DMS53 treated with DMSO at 0.1 percent for 48 hours (cell line): ENCODE data around the gene EIPR1.

Experiments
- DNase-seq: peaks from one replicate; lab custom pipeline; 2025; ENCODE audit not compliant: unreplicated experiment; lab: John Stamatoyannopoulos, UW

Gene EIPR1

DNA sequence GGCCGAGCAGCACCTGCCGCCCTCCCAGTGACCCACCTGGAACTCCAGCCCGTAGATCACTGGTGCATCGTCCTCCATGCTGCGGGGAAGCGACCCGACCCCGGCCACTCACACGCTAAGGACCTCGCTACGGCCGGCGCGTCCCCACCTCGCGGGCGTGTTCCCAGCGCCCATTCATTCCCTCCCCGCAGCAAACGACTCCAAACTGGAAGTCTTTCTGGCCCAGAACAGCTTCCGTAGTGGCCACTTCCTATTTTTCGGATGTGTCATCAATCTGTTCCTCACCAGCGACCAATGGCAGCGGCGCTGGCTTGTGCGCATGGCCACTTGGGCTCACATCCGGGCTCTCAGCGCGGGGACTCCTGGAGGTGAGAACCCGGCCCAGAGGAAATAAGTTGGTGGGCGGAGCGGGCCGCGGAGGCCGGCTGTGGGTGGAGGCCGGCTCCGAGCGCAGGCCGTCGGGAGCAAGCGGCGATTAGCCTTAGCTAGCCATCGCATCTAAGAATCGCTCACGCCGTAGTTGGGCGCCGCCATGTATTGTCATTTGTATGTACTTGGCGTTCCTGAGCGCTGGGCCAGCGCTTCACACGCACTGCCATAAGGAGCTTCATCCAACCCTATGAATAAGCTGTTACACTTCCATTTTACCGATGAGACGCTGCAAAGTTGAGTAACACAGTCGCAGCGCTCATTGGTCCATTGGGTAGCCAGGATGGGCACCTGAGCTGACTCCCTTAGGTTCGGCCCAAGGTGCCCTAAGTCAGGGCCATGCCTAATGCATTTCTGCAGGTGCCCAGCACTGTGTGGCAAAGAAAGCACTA, at the start of gene EIPR1:
Gene EIPR1, minus strand, starts transcription at position 207 of the 821 bp plus-strand sequence. Its CDS starts 129 bp downstream, at position 78.
- DNase-seq: peak; percentile 82

DNA sequence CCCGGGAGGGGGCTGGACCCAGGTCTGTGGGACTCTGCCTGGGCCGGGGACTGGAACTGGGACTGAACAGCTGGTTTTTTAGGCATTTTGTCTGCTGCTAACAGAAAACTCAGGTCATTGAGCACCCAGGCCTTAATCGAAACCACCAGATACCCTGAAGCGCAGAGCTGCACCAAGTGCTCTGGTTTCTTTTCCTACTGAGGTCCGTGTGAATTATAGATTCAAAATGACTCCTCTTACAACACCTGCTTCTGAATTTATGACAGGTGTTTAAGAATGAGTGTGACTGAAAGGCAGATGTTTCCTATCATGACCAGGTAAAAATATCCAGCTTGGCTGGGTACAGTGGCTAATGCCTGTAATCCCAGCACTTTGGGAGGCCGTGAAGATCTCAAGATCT, 49.7 kb upstream of the EIPR1 start:
- DNase-seq: no peak

DNA sequence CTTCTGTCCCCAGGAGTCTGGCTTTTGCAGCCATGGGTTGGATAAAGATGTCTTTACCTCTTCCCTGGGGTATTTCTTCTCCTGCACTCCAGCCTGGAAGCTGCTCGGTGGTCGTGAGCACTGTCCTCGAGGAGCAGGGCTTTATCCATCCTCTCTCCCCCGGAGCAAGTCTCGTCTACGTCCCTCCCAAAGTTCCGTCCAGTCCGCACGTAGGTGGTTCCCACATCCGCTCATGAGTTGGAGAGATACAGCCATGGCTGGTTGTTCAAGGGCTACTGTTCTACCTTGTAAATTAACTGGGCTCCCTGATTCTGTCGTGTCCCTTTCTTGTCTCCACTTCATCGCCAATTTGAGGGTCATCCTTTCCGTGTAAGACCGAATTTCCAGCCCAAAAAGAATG, 49.0 kb upstream of the EIPR1 start:
- no peak for DNase-seq

DNA sequence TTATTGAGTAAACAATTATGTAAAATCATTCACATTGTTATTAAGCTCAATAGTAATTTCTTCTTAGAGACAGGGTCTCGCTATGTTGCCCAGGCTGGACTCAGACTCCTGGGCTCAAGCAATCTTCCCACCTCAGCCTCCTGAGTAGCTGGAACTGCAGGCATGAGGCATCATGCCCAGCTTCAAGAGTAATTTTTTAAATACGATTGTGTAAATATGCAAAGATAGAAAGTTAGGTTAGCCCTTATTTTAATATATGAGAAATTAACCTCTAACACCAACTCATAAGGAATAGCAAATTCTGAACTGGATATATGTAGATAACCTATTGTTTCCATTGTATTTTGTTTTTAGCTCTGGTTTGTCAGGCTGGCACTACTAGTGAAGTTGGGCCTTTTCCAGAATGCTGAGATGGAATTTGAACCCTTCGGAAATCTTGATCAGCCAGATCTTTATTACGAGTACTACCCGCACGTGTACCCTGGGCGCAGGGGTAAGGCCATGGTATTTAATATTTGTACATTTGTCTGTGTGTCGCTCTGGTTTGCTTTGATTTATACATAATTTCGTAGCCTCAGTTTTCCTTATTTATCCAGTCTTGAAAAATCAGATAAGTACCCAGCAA, 46.7 kb upstream of the EIPR1 start:
- no peak for DNase-seq

DNA sequence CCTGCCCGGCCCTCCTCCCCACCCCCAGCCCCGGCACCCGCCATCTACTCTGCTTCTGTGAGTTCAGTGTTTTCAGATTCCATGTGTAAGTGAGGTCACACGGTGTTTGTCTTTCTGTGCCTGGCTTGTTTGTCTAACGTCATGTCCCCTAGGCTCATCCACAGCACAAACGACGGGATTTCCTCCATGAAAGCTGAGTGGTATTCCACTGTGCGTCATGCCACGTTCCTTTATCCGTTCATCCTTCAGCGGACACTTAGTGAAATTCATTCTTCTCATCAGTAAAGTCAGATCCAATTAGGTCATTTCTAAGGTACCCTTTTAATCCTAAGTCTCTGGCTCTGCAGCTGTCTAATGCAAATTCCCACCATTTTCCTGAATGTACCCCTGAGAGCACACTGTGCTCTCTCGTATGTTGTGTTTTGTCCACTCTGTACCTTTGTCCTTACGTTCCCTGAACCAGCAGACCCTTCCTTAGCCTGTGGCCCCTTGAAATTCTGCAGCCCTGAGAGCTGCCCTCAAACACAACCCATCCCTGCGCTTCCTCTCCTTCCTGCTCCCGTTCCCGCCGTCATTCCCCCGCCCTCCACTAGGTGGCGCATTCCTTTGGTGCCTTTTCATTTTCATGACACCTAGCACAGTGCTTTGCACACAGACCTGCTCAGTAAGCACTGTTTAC, 46.0 kb upstream of the EIPR1 start:
- peak; percentile 30 for DNase-seq

DNA sequence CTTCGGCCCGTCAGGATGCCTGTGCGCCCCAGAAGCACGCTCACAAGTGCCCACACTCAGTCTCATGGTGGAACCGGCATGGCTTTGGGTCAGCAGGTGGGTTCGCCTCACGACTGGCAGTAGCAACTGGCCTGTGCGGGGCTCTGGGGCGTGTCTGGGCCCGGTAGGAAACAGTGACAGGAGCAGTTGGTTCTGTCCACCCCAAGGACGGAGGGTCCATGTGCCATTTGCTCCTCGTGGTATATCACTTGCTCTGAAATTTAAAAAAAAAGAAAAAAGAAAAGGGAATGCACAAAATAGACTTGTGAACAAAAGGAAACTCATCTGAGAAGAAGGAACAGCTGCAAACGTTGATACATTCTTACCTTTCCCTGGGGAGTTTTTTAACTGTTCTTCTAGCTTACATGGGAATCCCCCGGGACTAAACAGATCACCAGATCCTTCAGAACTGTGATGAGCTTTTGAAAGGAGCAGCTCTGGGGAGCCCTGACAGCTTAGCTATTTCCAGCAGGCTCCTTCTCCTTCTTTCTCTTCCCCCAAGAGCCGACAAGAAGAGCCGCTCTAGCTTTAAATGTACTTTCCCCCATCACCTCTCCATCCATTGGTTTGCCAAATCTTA, 44.7 kb upstream of the EIPR1 start:
- DNase-seq: no peak

DNA sequence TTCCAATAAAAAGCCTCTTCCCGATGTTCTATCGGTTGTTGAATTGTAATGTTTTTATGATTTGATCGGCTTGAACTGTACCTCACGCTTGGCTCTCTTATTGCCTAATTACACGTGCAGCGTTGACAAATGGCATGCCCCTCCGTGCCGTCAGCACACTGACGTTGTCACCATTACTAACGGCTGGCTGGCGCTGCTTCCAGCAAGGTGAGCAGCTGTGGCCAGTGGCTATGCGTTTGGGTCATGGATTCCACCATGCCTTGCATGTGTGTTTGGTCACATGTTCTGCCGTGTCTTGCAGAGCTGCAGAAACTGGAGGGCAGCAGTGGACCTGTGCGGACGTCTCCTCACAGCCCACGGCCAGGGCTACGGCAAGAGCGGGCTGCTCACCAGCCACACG, 44.0 kb upstream of the EIPR1 start:
- no peak for DNase-seq

DNA sequence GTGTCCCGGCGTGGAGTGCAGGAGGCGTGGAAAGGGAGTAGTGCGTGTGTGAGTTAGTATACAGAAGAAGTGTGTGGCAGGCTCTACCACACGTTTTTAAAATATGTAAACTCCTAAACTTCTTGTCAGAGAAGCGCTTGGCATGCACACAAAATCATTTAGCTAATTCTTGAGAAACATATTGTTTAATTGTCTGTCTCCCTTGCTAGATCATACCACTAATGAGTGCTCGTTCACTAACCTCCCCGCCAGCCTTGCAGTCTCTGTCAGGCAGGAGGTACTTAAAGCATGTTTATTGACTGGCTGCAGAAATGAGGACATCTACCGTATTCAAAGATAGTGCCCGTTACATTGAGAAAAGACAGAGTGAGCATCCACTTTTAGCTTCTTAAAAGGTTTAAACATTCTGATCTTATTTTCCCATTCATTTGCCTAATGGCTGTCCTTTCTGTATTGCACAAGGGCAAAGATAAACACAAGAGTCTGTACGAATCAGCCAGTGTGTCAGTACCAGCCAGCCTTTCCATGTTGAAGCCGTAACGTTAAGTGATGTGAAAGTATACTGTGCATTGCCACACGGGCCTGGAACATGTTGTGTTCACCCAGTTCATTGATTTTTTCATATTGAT, 43.3 kb upstream of the EIPR1 start:
- DNase-seq: no peak

DNA sequence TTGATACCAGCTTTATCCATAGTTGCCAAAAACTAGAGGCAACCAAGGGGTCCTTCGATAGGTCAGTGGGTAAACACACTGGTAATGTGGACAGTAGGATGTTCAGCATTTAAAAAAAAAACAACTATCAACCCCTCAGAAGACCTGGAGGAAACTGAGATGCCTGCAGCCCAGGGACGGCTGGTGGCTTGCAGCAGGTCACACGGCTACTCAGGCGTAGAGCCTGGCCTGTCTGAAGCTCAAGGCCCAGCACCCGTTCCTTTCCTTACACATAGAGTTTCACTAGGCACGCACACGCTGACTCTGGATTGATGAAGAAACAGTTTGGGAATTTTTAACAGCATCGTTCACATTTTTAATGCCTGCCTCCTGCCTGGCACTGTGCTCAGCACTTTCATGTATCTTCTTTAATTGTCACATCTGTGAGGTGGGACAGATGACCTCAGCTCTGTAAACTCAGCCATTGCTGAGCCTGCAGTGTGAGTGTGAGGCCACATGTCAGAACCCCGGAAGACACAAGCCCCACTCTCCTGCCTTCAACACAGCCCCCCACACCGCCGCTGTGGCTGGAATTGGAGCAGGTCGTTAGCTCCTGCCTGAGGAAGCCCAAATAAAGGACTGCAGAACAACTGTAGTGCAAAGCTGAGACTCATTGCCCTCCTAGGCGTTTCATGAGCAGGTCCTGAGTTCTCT, 42.6 kb upstream of the EIPR1 start:
- DNase-seq: no peak

DNA sequence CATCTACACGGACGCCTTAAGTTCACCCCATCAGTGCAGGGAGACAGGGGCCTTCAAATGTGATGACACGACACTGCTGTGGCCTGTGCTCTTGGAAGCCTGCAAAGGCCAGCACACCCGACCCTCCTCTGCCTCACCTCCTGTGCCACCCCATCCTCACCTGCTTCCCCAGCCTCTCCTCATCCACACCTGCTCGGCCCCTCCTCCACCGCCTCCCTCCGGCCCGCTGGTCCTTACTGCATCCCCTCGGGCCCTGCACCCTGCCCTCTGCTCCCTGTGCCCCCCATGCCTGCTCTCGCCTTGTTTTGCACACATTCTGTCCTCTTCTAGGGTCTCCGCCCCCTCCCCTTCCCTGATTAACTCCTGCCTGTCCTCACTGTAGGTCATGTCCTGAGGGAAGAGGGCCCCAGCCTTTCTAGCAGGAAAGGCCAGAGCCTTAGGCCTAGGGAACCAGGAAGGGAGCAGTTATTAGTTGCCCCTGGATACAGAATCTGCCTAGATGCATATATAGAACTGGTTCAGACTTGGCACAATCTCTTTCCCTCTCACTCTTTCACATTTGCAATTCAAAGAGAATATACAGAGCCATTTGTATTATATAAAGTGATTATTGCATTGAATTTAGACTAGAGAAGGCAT, 41.3 kb upstream of the EIPR1 start:
- DNase-seq: no peak

DNA sequence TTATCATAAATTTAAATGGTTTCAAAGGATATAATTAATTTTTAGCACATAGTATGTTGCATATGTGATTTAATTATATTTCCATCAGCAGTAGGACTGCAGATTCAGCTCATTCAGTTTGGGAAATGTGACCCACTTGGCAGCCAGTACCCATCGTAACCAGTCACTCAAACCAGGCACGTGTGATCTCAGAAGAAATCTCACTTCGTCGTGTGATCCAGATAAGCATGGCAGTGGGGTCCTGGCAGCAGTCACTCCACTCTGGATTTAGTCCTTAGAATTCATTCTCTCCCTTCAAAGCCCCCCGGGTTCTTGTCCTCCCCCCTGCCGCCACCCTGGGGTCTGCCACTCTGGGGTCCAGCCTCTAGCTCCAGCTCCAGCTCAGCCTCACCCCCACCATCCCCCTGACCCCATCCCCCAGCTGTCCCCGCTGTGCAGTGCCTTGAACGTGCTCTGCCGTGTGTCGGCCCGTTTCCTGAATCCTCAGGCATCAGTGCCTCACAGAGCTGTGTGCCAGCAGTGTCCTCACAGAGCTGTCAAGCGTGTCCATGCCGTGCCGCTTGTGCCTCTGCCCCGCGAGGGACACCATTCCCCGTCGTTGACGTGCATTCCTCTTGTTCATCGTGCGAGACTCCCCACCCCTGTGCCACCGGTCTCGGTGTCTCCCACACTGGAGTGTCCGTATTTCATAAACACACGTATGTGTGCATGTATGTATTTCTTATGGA, 36.7 kb upstream of the EIPR1 start:
- no peak for DNase-seq

DNA sequence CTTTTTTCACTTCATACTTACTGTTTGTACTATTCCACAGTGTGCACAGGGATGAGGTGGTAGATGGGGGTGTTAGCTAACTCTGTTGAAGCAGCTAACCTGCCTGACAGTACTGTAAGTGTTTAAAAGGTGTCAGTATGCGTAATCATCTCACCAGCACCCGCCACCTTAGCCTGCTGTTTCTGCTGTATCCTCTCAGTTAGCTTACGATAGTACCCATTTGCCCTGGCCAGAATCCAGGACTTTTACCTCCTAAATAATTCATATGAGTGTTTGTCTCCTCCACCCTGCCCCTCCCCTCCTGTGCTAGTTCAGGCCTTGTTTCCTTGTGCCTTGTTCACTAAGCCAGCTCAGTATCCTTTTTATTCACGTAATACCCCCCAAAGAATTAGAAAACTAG, 36.1 kb upstream of the EIPR1 start:
- DNase-seq: no peak

DNA sequence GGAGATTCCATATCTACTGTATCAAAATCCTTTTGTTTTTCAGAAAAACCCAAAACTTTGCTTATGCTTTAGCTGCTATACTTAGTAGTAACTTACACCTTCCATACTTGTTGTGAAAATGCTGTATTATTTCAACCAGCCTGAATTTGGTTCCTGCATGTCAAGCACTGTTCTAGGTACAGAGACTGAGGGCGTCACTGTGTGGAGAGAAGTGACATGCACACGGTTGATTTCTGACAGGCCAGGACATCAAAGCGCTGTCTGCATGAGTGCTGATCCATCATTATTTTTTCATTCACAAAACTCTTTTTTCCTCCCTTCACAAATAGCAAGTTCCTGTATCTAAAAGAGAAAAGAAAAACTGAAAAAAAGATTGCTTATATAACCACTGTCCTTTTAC, 33.5 kb upstream of the EIPR1 start:
- no peak for DNase-seq

DNA sequence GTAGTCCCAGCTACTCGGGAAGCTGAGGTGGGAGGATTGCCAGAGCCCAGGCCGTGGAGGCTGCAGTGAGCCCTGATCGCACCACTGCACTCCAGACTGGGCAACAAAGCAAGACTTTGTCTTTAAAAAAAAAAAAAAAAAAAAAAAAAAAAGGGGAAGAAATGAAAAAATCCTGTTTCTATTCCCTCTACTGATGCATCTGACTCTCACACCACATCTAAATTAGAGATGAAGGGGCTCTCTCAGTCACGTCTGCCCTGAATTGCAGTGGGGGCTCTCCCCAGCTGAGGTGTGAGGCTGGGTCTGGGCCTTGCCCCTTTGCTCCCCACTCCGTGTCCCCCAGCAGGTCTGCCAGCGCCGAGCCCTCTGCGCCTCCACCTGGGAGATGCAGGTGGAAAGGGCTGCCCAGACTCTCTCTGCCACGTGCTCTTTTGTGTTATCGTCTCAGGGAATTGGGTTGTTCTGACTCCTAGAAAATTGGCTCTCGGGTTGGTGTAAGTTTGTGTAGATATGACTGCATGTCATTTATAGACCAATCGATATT, 32.1 kb upstream of the EIPR1 start:
- DNase-seq: no peak

DNA sequence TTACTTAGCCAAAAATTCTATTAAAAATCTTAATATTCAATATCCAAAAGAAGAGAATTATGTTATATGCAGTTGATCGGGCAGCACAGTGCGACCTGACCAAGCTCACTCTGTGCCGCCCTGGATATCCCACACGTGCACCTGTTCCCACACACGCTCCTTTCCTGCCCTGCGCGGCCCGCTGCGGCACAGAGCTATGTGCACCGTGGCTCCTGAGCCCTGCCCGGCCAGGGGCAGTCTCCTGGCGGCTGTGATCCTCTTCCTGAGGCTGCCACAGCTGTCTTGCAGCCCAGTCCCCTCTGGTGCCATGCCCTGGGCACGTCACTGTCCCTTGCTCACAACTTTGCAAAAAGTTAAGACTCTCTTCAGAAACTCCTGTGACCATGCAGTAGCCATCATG, 31.2 kb upstream of the EIPR1 start:
- no peak for DNase-seq

DNA sequence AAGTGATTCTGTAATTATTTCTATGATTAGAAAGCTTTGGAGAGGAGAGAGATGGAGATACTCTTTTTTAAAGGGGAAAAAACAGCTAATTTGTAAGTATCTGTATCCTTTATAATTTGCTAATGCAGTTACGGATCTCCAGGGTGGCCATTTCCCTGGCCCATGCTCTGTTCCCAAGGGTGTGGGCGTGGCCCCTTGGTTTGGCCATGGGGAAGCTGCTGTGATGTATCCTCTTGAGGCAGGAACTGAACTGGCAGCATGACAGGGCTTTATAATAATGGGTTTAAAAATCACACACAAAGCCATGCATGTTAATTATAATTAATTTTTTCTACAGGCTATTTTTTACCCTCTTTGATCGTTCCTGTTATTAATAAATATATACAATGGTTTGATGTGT, 28.9 kb upstream of the EIPR1 start:
- DNase-seq: no peak

DNA sequence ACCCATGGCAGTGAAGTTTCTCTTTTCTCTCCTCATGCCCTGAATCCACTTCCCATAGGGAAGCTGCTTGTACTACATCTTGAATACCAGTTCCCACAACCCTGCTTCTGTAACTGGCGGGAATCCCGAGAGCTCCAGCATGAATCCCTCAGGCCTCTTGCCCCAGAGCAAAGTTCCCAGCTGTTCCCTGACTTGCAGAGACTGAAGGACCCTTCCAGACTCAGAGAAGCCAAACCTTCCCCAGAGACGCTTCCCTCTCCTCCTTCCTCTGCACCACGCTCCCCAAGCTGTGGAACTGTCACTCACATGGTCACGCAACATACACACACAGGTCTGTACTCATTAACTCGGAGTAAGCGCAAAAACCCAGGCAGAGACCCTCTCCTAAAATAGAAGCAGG, 28.3 kb upstream of the EIPR1 start:
- no peak for DNase-seq

DNA sequence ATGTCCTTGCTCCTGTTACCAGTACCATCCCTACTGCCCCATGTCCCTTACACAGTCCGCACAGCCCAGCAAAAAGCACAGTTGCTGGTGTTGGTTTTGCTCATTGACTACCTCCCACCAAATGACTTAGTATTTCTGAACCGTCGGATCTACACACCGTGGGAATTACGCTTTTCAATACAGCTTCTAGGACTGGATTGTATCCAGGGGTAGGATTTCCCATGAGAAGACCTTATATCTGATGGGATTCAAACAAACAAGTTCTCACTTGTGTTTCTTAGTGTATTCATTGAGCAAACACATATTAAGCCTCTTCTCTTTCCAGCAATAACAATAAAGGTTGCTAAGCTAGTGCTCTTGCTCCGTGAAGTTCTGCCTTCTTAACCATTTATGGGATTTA, 27.7 kb upstream of the EIPR1 start:
- no peak for DNase-seq

DNA sequence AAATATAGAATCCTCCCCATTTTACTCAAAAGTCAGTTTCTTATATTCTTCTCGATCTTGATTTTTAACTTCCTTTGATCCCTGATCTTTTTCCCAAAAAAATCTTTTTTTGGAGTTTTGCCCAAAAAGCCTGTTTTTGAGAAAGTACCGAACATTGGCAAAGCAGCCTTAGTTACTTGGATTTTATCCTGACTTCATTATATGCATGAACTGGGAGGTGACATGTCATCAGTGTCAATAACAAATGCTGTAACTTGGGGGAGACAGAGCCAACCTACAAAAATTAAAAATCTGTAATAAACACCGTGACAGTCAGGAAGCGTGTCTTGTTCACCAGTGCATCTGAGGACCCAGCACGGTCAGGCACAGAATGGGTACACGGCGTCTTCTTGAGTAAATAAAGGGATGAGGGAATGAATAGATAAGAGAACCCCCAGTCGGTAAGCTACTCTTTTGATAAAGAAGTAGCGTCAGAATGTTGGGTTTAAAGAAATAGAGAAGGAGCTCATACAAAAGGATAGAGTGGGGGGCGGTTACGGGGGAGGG, 26.8 kb upstream of the EIPR1 start:
- DNase-seq: no peak
